Ramos (cell line): ENCODE results near the gene PDE10A.

Experiments used
- in situ Hi-C: fragments of 300-500 bp; cut with MboI; formaldehyde crosslinking; loops from one replicate; pipeline ENCODE4 v1.14.3; 2022; ENCODE audit warnings: low sequenced_read_pairs; ENCODE audit not compliant: unreplicated experiment

Gene PDE10A

DNA sequence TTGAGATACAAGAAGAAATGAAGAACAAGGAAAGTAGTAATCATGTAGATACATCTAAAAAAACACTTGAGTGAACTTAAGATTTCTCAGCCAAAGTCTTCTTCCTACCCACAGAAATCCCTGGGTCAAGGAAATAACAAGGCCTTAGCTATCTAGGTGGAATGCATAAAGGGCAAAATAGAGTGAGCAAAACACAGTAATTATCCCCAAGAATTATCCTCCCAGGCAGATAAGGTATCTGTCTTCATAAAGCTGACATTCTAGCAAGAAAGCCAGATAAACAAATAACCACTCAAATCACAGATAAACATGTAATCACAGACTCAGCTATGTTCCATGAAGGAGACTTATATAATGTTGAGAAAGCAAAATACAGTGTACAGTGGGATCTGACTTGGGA lies 216.7 kb downstream of the PDE10A start:
- in situ Hi-C loops = no loop called here

DNA sequence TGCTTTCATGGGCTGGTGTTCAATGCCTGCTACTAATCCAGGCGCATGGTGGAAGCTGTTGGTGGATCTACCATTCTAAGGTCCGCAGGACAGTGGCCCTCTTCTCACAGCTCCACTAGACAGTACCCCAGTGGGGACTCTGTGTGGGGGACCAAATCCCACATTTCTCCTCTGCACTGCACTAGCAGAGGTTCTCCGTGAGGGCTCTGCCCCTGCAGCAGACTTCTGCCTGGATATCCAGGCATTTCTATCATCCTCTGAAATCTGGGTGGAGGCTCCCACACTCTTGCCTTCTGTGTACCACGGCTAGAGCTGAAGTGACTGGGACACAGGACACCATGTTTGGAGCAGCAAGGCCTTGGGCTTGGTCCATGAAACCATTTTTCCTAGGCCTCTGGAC lies 219.6 kb downstream of the PDE10A start:
- in situ Hi-C loops = no loop called here

DNA sequence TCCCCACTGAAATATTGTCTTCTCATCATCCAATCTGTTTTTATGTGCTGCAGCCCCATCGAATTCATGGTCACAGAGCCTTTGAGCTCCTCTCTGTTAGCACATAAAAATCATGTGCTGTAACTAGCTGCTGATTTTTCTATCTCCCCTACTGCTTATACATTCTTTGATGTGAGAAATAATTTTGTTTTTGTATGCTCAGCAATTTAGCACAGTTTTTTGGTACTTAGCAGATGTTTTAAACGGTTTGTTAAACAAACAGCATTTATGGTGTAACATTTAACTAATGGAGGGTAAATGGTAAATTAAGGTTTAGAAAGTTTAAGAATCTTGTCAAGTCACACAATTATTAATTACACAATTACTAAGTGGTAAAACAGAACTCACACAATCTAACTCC lies 221.9 kb downstream of the PDE10A start:
- in situ Hi-C loops = no loop called here

DNA sequence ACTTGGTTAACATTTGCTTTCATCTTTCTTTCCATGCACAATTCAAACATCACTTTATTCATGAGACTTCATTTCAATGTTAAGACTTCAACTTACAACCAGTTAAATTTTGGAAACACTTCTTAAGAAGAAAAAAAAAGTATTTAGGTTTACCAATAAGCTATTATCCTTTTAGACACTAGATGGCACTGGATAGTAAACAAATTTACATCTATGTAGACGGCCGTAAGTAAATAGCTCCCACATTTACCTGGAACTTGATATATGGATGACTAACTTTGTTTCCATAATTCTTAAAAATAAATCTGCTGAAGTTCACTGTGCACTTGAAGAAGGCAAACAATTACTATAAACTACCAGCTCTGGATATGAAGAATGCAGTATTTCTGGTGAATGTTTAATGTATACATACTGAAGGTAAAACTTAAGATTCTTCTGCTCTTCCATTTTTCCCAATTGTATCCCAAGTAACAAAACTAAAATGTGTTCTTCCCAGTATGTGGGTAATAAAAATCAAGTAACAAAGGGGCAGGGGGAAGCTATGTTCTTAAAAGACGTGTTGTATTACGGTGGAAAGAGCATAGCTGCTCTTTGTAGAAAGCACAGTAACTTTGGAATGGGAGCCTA lies 223.0 kb downstream of the PDE10A start:
- in situ Hi-C loops = no loop called here

DNA sequence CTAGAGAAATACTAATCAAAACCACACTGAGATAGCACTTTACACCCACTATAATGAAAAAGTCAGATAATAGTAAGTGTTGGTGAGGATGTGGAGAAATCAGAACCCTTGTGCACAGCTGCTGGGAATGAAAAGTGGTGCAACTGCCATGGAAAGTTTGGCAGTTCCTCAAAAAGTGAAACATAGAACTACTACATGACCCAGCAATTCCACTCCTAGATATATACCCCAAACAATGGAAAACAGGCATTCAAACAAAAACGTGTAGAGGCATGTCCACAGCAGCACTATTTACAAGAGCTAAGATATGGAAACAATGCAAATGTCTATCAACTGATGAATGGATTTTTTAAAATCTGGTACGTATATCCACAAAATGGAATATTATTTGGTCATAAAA lies 236.1 kb downstream of the PDE10A start:
- in situ Hi-C loops = no loop called here

DNA sequence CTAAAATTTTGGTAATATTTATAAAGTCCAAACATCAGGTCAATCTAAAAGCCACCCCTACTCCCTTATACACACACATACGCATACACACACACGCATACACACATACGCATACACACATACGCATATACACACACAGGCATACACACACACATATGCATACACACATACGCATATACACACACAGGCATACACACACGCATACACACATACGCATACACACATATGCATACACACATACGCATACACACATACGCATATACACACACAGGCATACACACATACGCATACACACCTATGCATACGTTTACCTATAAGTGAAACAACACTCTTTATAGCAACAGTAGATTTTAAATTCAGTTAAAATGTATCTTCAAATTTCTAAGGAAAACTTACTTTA lies 240.8 kb downstream of the PDE10A start:
- in situ Hi-C loops = no loop called here

DNA sequence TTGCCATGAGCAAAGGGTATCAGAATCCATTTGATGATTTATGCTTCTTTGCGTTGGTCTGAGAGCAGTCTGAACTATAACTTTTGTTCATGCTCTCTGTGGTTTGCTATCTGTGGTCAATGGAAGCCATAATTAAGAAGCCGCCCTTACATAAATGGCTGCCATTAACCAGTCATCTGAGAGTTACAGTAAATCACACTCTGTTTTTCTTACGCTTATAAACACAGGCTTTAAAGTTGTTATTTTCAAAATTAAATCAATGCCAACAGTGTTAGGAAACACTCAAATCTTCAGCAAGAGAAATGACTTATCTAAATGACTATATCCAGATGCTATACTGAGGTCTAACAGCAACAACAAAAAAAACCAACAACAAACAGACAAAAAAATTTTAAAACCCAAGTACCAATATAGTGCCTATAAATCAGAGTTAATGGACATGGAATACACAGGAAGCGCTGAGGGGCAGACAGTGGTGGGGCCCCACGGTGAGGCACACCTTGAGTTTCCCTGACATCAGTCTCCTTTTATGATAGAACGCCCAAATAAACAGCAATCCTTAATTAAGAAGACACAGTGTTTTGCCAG lies 245.7 kb downstream of the PDE10A start:
- in situ Hi-C loops = no loop called here

DNA sequence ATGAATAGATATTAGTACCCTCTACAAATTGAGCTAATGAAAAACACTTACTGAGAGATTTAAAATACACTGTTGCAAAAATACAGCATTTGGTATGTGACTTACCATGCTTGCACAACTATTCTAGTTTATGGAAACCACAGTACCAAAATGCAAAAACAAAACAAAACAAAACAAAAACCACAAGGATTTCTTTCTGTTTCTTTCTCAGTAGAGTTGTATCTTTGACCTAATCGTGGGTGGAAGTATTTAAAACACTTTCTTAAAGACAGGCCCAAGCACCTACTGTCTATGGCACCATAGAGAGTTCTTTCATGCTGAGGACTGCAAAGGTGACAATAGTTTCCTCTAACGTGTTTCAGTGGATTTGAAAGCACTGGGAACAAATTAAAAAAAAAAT lies 258.3 kb downstream of the PDE10A start:
- in situ Hi-C loops = no loop called here

DNA sequence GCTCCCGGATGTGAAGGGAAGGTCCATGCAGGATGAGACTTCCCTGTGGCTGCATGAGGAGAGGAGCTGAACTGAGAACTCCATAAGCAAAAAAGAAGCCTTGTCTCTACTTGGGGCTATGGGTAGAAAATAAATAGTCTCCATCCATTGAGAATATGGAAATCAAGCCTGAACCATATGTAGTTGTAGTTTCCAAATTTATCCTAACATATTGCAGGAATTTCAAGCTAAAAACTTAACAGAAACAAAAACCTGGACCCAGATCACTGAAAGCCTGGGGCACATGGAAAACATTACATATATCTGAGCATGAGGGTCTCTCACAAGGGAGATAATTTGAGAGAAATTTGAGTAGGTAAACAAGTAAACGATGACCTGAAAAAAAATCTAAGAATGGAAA lies 258.7 kb downstream of the PDE10A start:
- in situ Hi-C loops = no loop called here

DNA sequence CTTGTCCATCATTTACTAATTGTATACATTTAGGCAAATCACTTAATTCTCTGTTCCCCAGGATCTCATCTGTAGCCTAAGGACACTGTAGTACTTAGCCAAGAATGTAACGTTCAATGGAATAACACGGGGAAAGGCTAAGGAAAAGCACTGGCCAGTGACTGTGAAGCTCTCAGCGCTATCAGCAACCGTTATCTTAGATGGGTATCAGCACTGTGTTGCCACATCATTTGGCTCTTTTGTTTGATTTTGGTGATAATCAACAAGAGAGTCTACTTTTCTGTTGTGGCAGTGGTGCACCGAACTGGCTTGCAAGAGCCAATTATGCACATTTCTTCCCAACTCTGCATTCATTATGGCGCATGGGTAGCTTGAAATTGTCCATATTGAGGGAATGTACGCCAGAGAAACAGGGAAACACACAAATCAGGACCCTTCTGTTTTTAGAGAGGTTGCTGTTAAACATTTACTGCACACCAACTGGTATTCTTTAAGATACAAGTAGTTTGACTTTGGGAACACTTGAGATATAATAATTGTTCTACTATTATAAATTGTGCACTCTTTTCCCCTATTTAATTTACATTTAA lies 259.9 kb downstream of the PDE10A start:
- in situ Hi-C loops = no loop called here

DNA sequence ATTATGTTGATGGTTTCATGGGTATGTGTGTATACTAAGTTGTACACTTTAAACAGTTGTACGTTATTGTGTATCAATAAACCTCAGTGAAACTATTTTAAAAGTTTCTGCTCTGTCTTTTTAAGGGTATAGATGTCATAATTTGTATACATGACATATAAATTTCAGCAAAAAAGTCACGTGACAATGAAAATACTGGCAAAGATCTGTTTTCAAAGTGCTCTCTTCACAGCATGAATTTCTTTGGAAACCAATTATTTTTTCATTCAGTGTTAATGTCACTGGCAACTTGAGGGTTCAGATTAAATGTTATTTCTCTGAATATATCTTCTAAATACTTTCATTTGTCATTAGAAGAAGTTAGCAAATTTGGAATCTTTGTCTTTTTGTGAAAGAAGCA lies 261.9 kb downstream of the PDE10A start:
- in situ Hi-C loops = no loop called here

DNA sequence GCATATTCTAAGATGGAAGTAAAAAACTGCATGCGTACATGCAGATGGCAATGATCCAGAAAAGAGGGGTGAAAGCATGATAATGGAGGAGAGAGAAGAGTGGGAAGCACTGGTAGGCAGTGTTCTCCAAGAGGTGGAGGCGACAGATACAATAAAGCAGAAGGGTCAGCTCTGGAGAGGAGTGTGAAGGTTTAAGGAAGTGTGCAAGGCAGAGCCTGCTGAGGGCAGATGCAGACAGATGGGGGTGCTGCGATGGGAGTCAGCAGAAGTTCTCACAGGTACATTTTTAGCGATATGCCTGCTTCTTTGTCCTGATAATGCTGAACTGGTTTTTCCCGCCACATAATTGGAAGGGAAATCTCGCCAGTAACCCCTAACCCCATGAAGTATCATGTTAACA lies 272.6 kb downstream of the PDE10A start:
- in situ Hi-C loops = no loop called here

DNA sequence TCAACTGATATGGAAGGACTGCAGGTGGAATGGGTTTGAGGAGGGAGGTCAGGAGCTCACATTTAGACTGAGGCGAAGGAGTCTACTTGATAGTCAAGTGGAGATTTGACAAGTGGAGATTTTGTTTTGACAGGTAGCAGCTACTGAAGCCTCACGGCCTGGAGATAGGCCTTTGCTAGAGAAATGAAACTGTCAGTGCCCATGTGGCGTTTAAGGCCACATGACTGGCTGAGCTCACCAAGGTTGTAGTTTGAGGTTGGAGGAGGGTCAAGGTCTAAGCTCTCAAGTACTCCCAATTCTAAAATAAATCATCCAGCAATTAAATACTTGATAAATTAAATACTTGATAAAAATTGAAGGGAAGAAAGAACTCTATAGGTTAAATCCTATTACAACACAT lies 273.5 kb downstream of the PDE10A start:
- in situ Hi-C loops = no loop called here

DNA sequence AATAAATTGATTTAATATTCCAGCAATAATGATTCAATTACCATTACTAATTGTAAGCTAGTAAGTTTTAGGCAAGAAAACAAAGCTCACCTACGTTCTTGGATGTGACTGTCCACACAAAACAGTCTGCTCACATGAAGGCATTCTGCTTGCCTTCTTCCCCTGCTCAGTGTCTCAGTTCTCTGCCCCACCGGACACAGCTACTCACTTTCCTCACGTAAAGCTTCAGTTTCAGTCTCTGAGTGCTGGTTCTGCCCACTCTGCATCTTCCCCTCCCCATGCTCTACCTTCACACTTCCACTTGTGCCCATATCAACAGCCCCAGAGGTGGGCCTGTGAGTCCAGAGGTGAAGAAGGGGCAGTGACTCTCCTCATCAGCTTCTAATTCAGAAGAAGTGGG lies 279.7 kb downstream of the PDE10A start:
- in situ Hi-C loops = no loop called here

DNA sequence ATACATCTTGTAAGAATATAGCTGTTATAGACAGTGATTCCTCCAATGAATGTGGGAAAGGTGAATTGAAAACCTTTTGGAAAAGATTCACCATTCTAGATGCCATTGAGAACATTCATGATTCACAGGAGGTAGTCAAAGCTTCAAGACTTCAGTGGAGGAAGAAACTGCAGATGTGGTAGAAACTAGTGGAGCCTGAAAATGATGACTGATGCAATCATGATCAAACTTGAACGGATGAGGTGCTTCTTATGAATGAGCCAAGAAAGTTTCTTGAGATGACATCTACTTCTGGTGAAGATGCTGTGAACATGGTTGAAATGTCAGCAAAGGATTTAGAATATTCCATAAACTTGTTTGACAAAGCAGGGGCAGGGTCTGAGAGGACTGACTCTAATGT lies 286.9 kb downstream of the PDE10A start:
- in situ Hi-C loops = no loop called here

DNA sequence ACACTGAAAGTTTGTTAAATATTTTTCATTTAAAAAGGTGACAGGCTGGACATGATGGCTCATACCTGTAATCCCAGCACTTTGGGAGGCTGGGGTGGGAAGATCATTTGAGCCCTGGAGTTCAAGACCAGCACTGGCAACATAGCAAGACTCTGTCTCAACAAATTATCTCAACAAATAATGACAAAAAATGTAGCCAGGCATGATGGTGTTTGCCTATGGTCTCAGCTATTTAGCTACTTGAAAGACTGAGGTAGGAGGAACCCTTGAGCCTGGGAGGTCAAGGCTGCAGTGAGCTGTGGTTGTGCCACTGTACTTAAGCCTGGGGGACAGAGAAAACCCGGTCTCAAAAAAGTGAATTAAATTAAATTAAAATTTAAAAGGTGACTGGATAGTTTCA lies 297.7 kb downstream of the PDE10A start:
- in situ Hi-C loops = no loop called here

DNA sequence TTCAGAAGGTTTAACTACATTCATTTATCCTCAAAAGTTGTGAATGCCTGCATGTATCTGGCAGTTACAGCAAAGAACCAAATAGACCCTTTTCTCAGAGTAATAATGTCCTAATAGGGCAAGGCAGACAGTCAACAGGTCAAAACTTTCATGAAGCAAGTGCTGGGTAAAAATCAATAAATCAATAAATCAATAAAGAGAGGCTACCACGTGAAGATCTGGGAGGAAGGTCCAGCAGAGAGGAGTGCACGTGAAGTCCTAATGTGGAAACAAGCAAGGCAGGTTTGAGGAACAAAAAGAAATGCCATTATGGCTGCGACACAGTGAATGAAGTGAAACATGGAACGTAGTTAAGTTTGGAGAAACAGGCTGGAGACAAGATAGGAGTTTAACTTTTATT lies 317.3 kb downstream of the PDE10A start:
- in situ Hi-C loops = no loop called here

DNA sequence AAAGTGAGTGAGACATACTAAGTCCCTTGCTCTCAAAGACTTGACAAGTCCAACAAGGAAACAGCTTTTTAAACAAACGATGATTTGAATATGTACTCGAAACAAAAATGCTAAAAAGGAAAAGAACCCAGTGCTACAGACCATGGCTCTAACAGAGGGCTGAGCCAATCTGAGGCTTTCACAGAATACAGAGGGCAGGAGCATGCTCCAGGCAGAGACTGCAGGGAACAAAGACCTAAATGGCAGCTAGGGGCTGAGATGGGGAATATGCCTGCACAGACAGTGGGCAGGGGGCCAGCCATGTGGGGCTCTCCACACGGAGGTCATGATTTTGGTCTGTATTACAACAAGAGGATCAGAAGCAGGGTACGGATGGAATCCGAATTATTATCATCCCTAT lies 322.5 kb downstream of the PDE10A start:
- in situ Hi-C loops = no loop called here

DNA sequence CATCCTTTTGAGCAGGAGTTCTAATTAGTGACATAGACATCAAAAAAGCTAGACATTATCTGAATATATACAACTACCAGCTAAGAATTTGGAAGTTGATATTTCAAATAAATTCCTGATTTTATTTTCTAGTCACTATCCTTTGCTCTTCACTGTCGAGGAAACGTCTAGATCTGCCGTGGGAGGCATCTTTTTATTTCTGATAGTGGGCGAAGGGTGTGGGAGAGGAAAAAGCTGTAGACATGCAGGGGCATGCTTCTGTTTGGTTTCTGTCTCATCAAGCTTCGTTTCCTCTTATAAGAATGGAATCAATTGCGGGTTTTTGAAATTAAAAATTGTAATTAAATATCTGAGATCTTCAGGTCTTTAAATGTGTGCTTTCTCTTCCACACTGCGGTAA lies 337.4 kb downstream of the PDE10A start:
- in situ Hi-C loops = no loop called here

DNA sequence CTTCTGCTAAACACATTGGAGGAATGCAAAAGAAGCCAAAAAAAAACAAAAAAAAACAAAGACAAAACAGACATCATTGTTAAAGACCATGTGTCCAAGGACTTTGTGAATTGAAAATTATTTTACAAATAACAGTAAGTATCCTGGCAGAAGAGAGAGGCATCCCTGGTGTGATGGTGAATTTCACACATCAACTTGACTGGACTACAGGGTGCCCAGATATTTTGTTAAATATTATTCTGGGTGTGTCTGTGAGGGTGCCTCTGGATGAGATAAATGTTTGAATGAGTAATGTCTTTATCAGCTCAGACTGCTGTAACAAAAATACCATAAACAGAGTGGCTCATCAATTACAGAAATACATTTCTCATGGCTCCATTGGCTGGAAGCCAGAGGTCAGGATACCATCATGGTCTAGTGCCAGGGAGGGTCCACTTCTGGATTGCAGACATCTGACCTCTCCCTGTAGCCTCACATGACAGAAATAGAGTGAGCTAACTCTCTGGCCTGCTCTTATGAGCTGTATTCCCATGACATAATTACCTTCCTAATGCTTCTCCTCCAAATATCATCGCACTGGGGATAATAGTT lies 341.4 kb downstream of the PDE10A start:
- in situ Hi-C loops = no loop called here

DNA sequence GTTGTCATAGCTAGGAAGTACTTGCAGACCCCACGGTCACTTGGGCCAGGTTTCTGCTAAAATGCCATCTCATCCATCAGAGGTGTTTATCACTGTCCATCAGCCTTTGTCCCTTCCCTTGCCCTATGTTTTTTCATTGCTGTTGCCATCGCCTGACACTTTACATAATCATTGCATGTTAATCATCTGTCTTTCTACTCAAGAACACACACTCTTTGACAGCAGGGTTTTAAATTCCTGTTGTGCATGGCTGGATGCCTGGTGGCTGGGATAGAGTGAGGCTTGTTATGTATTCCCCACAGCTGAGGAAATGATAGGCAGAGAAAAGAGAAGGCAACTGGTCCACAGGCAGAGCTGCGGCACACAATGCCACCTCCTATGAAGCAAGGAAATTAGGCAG lies 341.9 kb downstream of the PDE10A start:
- in situ Hi-C loops = no loop called here

DNA sequence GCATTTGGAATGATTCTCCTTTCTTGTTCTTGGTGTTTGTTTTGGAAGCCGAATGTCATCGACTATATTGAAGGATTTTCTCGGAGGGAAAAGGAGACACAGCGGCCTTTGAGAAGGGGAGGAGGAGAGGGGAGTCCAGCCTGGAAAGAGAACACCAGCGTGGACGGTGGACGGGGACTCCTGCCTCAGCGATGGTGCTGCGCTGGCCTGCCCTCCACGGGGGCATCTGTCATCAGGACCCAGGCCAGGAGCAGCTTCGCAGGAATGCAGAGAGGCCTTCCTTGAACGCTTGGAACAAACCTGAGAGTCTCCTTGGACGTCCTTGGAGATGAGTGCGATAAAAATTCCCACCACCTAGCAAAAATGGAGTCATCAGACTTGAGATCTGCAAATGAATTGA lies 345.3 kb downstream of the PDE10A start:
- in situ Hi-C loops = no loop called here
